HepG2 (cell line): Measurements from ENCODE around the gene TCF25. TPM values are rescaled to one million over a fixed set of nuclear protein-coding genes. Genes with fewer than 3 reads are reported as not detected.

ENCODE experiments used
- ATF4 ChIP-seq, 2 experiments: fragments of 450-650 bp in 1 of 2; sonication (generic) in 1 of 2; formaldehyde crosslinking; IDR thresholded peaks; 2 replicates each; pipeline versions ENCODE4 v1.5.0 to v1.8.0; 2020 to 2022; ENCODE audit warnings: mild to moderate bottlenecking in 1 of 2, missing genetic modification reagents in 1 of 2
- BHLHE40 ChIP-seq: IDR thresholded peaks from 2 replicates; pipeline ENCODE4 v1.6.1; 2011; ENCODE audit warnings: low read length, improper control_type of control experiment
- CBX2 ChIP-seq, 2 experiments: fragments of 200-600 bp in 1 of 2; sonication (generic); formaldehyde crosslinking in 1 of 2; IDR thresholded peaks; 2 replicates each; pipeline versions ENCODE4 v1.7.0 to v1.8.1; 2018 to 2022; ENCODE audit warnings: low read depth in 2 of 2, low read length in 1 of 2, mild to moderate bottlenecking in 1 of 2, missing genetic modification reagents in 1 of 2
- CENPT ChIP-seq: sonication (generic); formaldehyde crosslinking; IDR thresholded peaks from 2 replicates; pipeline ENCODE4 v1.8.0; 2022; ENCODE audit warnings: low read depth, mild to moderate bottlenecking, moderate library complexity, missing genetic modification reagents
- GABPB1 ChIP-seq: IDR thresholded peaks from 2 replicates; pipeline ENCODE4 v1.6.1; 2016; ENCODE audit warnings: mild to moderate bottlenecking, missing genetic modification reagents, moderate library complexity, missing compliant biosample characterization
- HES4 ChIP-seq: sonication (generic); formaldehyde crosslinking; IDR thresholded peaks from 2 replicates; pipeline ENCODE4 v1.9.0; 2021; ENCODE audit warnings: mild to moderate bottlenecking, missing genetic modification reagents, borderline replicate concordance
- MXI1 ChIP-seq: IDR thresholded peaks from 3 replicates; pipeline ENCODE4 v1.6.1; 2012; ENCODE audit warnings: low read depth, low read length, inconsistent platforms, borderline replicate concordance
- MZF1 ChIP-seq: sonication (generic); formaldehyde crosslinking; IDR thresholded peaks from 2 replicates; pipeline ENCODE4 v1.8.1; 2023; ENCODE audit warnings: mild to moderate bottlenecking, missing genetic modification reagents, borderline replicate concordance
- NBN ChIP-seq: fragments of 450-650 bp; conservative IDR thresholded peaks from 2 replicates; pipeline ENCODE4 v1.6.1; 2017
- POLR2AphosphoS5 ChIP-seq: IDR thresholded peaks from 2 replicates; pipeline ENCODE4 v1.6.1; 2012; ENCODE audit warnings: low read depth, low read length
- RAD21 ChIP-seq: fragments of 450-650 bp; formaldehyde crosslinking; IDR thresholded peaks from 2 replicates; pipeline ENCODE4 v1.5.0; 2020; ENCODE audit warnings: mild to moderate bottlenecking
- REL ChIP-seq: sonication (generic); formaldehyde crosslinking; conservative IDR thresholded peaks from 2 replicates; pipeline ENCODE4 v1.8.0; 2022; ENCODE audit warnings: mild to moderate bottlenecking, missing genetic modification reagents, moderate library complexity
- RNF2 ChIP-seq: fragments of 450-650 bp; conservative IDR thresholded peaks from 2 replicates; pipeline ENCODE4 v1.6.1; 2016; ENCODE audit warnings: low read depth
- SMAD9 ChIP-seq: sonication (generic); formaldehyde crosslinking; IDR thresholded peaks from 2 replicates; pipeline ENCODE4 v1.5.1; 2020; ENCODE audit warnings: mild to moderate bottlenecking, missing genetic modification reagents
- TCF12 ChIP-seq, 2 experiments: fragments of 450-650 bp in 1 of 2; sonication (generic) in 1 of 2; formaldehyde crosslinking in 1 of 2; IDR thresholded peaks; 2 replicates each; pipeline versions ENCODE4 v1.6.1 to v1.8.0; 2017 to 2022; ENCODE audit warnings: antibody characterized with exemption in 1 of 2, mild to moderate bottlenecking in 1 of 2, missing genetic modification reagents in 1 of 2, moderate library complexity in 1 of 2
- TEF ChIP-seq: sonication (generic); formaldehyde crosslinking; IDR thresholded peaks from 2 replicates; pipeline ENCODE4 v1.5.0; 2020; ENCODE audit warnings: missing genetic modification reagents
- TERF1 ChIP-seq: sonication (generic); formaldehyde crosslinking; IDR thresholded peaks from 2 replicates; pipeline ENCODE4 v1.8.0; 2022; ENCODE audit warnings: mild to moderate bottlenecking, missing genetic modification reagents, moderate library complexity
- TRIM22 ChIP-seq: fragments of 450-650 bp; IDR thresholded peaks from 2 replicates; pipeline ENCODE4 v1.6.1; 2017
- YY1 ChIP-seq: IDR thresholded peaks from 2 replicates; pipeline ENCODE4 v1.6.1; 2011; ENCODE audit warnings: low read length, low read depth, moderate library complexity, mild to moderate bottlenecking; ENCODE audit not compliant: insufficient read depth, insufficient replicate concordance
- ZNF17 ChIP-seq: sonication (generic); formaldehyde crosslinking; IDR thresholded peaks from 2 replicates; pipeline ENCODE4 v1.5.0; 2020; ENCODE audit warnings: mild to moderate bottlenecking, missing genetic modification reagents
- ZNF20 ChIP-seq: sonication (generic); formaldehyde crosslinking; IDR thresholded peaks from 2 replicates; pipeline ENCODE4 v1.4.0; 2020; ENCODE audit warnings: mild to moderate bottlenecking, moderate library complexity, missing genetic modification reagents
- ZNF362 ChIP-seq: sonication (generic); formaldehyde crosslinking; IDR thresholded peaks from 2 replicates; pipeline ENCODE4 v1.4.0; 2020; ENCODE audit warnings: missing genetic modification reagents, mild to moderate bottlenecking, borderline replicate concordance
- ZNF441 ChIP-seq: sonication (generic); formaldehyde crosslinking; IDR thresholded peaks from 2 replicates; pipeline ENCODE4 v1.7.0; 2021; ENCODE audit warnings: missing genetic modification reagents, borderline replicate concordance
- ZNF761 ChIP-seq: sonication (generic); formaldehyde crosslinking; conservative IDR thresholded peaks from 2 replicates; pipeline ENCODE4 v1.4.0; 2020; ENCODE audit warnings: mild to moderate bottlenecking, missing genetic modification reagents
- ZNF776 ChIP-seq: sonication (generic); formaldehyde crosslinking; IDR thresholded peaks from 2 replicates; pipeline ENCODE4 v1.4.0; 2020; ENCODE audit warnings: mild to moderate bottlenecking, missing genetic modification reagents
- polyA plus RNA-seq, 8 experiments: library from polyadenylated mRNA; depleted of rRNA in 3 of 8; stranded (reverse) in 7 of 8; unstranded in 1 of 8; fragments of >200 nt; fragmentation: Illumina TruSeq in 4 of 8; extraction: Trizol in 4 of 8; gene quantifications; 2 replicates each; pipeline versions ENCODE4 v1.2.1 to v1.2.3, GENCODE V29; 2011 to 2016; ENCODE audit warnings: low read depth in 4 of 8, missing spikeins in 1 of 8, mixed read lengths in 1 of 8; ENCODE audit not compliant: insufficient read depth in 1 of 8
- total RNA-seq, 5 experiments: library from RNA; depleted of rRNA; stranded (reverse); fragments of >200 nt; fragmentation: Illumina TruSeq; extraction: Trizol; gene quantifications; 2 replicates each; pipeline ENCODE4 v1.2.3, GENCODE V29; 2016; ENCODE audit warnings: low read depth in 1 of 5

TCF25 gene
- total and polyA plus RNA-seq, 2 of the 13 experiments (the other 11 are each of a cell fraction or from before 2014, with no cell fraction given): 138 to 206 TPM

- TF ChIP-seq ZNF20 (CRISPR knock-in tag) (no peak), ZNF362 (CRISPR knock-in tag) (no peak), TCF12 (IDR thresholded peaks at IDR 0.05) (no peak), TCF12 (CRISPR knock-in tag; IDR thresholded peaks at IDR 0.05) (no peak), NBN (no peak), BHLHE40 (no peak), SMAD9 (CRISPR knock-in tag) (no peak), TEF (CRISPR knock-in tag) (no peak), TERF1 (no peak), REL (CRISPR knock-in tag) (no peak), RAD21 (CRISPR knock-in tag) (peak; percentile 79), YY1 (peak; percentile 74), ZNF441 (peak; percentile 45; the same call in 1 of the 2 replicates), ATF4 (CRISPR knock-in tag; IDR thresholded peaks at IDR 0.05) (no peak), CBX2 (IDR thresholded peaks at IDR 0.05; ENCODE audit: low read depth, low read length) (no peak), CBX2 (CRISPR knock-in tag; IDR thresholded peaks at IDR 0.05; ENCODE audit: low read depth) (no peak), ZNF17 (CRISPR knock-in tag) (no peak), MZF1 (no peak), ZNF761 (CRISPR knock-in tag) (no peak), GABPB1 (CRISPR knock-in tag) (0 out of 2 replicates have a peak, but pooled peaks have one; percentile 23), CENPT (CRISPR knock-in tag) (0 out of 2 replicates have a peak, but pooled peaks have one; percentile 32), ZNF776 (CRISPR knock-in tag) (peak; percentile 14), TRIM22 (no peak), MXI1 (peak; percentile 96), POLR2AphosphoS5 (no peak), RNF2 (no peak), HES4 (CRISPR knock-in tag) (peak; percentile 31; the same call in 1 of the 2 replicates)
These were observed 45.1 kb upstream of the TCF25 start, which contains the start of gene SPIRE2 (continued) for GRCh38 chr16:89828199-89828869.
